Measurements from ENCODE around the gene MYT1. TPM values are rescaled to one million over a fixed set of nuclear protein-coding genes. Genes with fewer than 3 reads are reported as not detected.
"Not testable (repeated sequence)": the region's sequence is repeated elsewhere in the genome, so short reads cannot be mapped to it uniquely, and the experiment has no call there.

Gene MYT1
- 0.20 TPM for total RNA-seq

DNA sequence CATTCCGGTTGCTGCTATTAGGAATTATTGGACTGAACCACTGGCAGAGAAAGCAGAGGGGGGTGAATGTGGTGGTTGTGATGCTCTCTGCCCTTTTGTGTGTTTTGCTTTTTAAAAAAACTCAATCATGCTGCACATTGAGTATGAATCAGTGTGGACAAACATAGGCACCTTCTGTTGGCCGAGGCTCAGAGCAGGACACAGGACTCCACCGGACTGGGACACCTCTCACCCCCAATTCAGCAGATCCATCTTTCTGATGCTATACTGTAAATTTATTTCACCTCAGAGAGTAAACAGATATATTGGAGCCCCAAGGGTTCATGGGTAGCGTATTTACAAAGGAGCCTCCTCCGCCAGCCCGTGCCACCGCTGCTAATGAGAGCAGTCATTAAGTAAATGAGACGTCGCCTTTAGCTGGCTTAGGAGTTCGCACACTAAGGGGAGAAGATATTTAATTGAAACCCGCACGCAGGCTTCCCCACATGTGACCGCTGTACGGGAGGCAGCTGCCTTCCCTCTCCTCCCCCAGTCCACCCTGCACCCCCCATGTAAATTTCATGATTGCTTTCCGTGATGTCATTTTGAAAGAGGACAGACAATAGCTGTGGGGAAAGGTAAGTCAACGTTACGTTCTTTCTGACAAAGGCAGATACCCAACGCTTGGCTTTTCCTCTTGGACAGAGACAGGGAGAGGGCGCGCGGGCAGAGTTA is at the start of gene MYT1:
Gene MYT1, plus strand, starts transcription at position 330 of the 714 bp plus-strand sequence. CDS start 34,410 bp downstream, outside the sequence.
- DNase-seq = no peak

DNA sequence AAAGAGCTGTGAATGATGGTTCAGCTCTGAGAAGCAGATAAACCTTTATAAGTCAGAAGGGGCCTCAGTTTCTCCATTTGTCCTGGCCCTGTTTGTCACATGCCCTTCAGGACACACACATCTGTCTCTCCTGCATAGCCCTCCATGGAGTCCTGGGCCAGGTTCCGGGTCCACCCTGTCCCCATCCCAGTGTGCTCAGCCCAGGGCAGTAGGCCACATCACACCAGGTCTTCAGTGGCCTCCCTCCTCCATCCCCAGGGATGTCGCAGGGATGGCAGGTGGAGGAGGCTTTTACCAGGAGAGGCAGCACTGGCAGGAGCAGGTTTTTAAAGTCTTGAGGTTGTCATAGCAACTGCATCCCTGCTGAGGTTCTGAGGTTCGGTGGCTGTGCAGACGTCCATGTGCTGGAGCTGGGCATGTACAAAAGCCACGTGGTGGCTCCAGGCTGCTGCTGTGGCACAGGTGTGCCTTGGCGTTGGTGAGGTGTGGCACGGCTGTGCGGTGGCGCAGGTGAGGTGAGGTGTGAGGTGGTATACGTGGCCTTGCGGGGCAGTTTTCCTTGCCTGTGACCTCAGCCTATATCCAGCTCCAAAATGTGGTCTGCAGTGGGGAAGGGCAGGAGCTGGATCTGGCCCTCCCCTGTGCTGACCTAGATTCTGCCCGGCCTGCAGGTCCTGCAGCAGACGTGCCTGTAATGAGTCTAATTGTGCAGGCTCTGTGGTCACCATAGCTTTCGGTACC is 48.9 kb upstream of the MYT1 start:
- DNase-seq = no peak

DNA sequence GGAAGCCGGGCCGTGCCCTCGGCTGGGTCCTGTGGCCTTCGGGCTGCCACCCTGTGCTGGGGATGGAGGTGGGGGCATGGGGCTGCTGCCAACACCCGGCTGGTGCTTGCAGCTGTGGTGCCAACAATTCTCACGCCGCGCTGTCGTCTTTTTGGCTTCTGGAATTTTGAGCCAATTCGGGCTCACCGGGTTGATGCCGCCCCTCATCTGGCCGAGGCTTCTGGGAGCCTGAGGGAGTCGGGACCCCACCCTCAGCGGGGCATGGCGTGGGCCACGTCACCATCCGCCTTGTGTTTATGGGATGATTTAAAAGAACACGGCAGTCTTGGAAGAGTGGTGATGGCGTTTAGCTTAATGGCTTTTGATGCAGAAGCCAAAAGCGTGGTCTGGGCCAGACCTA is 48.2 kb upstream of the MYT1 start:
- DNase-seq = no peak

DNA sequence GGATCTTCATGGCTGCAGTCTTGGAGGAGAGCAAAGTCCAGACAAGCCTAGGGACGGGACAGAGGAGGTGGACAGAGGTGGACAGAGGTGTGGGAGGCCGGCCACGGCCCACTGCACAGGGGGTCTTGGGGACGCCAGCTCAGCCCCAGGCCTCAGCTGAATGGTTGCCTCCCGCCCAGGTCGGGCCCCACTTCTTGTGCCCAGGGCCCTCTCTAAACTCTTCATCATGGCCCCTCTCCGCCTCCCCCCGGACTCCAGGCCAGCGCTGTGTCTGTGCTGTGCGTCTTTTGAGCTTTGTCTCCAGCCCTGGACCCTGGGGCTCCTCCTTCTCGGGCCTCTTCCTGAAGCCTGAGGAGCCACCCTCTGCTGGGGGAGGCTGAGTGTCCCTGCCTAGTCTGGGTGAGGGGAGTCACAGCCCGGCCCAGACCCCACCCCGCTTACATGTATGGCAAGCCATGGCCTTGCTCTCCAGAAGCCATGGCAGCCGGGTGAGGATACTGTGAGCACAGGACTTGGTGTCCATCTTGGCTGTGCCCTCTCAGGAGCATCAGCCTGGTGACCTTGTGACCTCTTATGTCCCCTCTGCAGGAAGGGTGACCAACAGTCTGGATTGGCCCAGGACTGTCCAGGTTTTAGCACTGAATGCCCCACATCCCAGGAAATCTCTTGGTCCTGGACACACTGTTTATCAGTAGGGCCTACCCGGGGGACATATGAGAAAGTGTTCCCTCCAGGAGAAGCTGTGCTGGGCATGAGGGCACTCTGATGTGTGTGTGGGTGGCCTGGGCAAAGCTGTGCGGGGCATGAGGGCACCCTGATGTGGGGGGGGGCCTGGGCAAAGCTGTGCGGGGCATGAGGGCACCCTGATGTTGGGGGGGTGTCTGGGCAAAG is 47.5 kb upstream of the MYT1 start:
- no peak for DNase-seq

DNA sequence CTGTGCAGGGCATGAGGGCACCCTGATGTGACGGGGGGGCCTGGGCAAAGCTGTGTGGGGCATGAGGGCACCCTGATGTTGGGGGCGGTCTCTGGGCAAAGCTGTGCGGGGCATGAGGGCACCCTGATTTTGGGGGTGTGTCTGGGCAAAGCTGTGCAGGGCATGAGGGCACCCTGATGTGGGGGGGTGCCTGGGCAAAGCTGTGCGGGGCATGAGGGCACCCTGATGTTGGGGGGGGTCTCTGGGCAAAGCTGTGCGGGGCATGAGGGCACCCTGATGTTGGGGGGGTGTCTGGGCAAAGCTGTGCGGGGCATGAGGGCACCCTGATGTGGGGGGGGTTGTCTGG is 46.8 kb upstream of the MYT1 start:
- not testable (repeated sequence) for DNase-seq

DNA sequence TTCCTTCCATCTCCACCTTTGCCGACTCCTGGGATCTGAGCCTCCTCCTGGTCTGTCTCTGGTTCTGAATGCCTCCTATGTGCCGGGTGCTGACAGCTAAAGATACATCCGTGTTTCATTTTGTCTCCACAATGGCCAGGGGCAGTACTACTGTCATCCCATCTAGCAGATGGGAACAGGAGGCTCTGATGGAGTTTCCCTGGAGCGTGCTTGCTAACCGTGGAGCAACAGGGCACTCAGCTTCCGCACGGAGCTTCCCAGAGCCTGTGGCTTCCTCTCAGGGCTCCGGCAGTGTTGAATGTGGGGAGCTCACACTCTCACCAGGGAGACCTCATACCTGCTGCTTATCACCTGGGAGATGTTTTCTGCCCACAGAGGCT is 45.0 kb upstream of the MYT1 start:
- DNase-seq = no peak

DNA sequence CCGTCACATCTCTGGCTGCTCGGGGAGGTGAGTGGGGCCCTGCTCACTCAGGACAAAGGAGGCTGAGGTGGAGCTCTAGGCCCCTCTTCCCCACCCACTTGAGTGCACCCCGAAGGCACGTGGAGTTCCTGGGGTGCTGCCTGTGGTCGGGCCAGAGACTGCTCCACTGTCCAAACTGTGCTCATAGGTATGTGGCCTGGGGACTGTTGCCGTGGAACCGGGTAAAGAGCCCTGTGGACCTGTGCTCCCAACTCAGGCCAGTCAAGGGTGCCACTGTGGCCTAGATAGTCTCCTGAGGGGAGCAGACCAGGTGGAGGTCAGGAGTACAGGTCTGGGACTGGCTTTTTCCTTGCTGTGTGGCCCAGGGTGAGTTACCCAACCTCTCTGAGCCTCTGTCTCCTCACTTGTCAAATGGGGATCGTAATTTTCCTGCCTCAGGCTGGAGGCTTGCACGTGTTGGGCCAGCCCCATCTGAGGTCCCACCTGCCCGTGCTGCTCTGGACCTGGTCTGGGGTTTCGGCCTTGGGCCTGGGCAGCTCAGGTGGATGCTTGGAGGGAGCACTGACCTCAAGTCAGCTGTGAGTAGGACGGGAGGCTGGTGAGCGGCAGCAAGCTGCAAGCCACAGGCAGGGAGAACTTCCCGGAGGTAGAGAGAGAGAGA is 44.4 kb upstream of the MYT1 start:
- no peak for DNase-seq

DNA sequence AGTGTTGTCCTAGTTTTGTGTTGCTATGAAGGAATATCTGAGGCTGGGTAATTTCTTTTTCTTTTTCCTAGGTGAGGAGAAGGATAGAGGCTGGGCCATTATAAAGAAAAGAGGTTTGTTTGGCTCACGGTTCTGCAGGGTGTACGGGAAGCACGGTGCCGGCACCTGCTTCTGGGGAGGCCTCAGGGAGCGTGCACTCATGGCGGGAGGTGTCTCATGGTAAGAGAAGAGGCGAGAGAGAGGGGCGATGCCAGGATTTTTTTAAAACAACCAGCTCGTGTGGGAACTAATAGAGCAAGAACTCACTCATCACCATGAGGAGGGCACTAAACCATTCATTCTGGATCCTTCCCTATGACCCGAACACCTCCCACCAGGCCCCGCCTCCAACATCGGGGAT is 42.7 kb upstream of the MYT1 start:
- DNase-seq = no peak

DNA sequence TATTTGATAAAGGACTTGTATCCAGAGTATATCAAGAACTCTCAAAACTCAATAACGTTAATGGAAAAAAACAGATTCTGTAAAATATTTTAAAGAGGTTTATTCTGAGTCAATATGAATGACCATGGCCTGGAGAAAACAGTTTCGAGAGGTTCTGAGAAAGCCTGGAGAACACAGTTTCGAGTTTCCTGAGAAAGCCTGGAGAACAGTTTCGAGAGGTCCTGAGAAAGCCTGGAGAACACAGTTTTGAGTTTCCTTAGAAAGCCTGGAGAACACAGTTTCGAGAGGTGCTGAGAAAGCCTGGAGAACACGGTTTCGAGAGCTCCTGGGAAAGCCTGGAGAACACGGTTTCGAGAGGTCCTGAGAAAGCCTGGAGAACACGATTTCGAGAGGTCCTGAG is 41.3 kb upstream of the MYT1 start:
- not testable (repeated sequence) for DNase-seq

DNA sequence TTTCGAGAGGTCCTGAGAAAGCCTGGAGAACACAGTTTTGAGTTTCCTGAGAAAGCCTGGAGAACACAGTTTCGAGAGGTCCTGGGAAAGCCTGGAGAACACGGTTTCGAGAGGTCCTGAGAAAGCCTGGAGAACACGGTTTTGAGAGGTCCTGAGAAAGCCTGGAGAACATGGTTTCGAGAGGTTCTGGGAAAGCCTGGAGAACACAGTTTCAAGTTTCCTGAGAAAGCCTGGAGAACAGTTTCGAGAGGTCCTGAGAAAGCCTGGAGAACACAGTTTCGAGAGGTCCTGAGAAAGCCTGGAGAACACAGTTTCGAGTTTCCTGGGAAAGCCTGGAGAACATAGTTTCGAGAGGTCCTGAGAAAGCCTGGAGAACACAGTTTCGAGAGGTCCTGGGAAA is 40.7 kb upstream of the MYT1 start:
- not testable (repeated sequence) for DNase-seq

DNA sequence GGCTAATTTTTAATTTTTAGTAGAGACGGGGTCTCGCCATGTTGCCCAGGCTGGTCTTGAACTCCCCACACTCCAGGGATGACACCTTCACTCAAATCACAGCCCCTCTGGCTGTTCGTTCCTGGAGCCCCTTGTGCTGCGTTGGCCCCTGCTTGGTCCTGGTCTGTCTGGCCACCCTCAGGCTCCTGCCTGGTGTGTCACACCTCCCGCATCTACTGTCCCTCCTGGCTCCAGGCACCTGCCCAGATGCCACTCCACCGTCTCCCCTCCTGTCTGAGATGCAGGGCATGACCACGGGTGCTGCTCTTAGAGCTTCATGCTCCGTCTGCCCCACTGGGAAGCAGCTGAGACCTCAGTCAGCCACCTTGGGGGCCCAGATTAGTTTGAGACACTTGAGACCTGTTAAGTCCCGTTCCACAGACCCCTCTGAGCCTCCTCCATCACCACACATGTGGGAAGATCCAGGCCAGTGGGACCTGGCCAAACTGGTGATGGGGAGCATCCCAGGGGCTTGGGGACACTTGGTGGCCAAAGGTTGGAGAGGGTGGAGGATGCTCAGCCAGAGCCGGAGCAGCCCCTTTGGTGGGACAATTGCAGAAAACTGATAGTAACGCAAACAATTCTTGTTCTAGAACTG is 35.0 kb upstream of the MYT1 start:
- DNase-seq = no peak

DNA sequence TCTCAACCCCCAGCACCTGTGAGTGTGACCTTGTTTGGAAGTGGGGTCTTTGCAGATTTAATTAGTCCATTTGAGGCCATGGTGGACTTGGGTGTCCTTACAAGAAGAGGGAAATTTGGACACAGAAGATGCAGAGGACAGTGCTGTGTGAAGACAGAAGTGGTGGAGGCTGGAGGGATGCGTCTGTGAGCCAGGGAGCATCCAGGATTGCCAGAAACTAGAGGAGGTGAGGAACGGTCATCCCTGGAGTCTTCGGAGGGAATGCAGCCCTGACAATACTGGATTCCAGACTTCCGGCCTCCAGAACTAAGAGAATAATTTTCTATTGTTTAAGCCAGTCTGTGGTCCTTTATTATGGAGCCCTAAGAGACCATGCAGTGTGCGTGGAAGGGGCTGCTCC is 34.0 kb upstream of the MYT1 start:
- DNase-seq = no peak

DNA sequence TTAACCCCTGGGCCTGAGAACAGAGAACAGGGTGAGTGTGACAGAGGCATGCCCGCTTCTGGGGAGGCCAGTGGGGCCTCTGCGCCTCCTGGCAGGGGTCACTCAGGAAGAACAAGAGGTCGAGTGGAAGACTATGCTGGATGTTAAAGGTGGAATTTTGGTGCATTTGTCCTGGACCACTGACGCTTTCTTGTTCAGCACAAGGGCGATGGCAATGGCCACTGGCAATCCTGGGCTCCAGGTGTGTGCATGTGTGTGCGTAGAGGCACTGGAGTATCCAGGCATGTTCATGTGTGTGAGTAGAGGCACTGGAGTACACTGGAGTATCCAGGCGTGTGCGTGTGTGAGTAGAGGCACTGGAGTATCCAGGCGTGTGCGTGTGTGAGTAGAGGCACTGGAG is 33.4 kb upstream of the MYT1 start:
- no peak for DNase-seq

DNA sequence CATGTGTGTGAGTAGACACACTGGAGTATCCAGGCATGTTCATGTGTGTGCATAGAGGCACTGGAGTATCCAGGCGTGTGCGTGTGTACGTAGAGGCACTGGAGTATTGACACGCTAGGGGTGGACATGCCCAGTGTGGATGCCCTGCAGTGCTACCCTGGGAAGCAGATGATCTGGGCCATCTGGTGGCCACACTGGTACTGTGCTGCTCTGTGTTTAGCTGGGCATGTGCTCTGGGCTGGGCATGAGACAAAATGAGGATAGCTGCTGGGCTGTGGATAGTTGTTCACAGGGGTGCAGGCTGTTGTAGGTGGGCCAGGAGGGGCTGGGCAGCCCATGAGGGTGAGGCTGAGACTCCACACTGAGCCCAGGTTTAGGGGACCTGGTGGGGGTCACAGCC is 32.8 kb upstream of the MYT1 start:
- DNase-seq = no peak

DNA sequence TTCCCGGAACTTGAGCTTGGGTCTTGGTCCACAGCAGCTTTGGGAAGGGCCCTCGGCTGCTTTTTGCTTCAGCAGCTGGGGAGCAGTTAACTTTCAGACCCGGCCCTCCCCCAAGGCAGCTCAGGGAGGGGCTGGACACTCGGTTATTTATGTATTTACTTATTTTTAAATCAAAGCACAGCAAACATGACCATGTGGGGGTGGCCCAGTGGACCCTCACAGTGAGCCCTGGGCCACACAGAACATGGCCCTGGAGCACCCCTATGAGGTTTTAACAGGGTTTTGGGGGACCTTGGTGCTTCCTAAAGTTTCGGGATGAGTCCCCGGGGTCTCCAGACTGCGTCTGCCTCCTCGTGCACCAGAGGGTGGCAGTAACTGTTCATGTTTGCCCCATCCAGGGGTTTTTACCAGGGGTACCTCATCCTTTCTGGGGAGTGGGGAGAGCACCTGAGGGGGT is 30.3 kb upstream of the MYT1 start:
- no peak for DNase-seq

DNA sequence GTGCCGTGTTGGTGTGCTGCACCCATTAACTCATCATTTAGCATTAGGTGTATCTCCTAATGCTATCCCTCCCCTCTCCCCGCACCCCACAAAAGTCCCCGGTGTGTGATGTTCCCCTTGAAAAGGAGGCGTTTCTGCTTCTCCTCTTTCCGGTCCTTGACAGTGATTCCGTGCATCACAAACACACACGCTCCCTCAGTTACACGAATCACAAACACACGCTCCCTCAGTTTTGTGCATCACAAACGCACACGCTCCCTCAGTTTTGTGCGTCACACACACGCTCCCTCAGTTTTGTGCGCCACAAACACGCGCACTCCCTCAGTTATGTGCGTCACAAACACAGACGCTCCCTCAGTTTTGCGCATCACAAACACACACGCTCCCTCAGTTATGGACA is 29.5 kb upstream of the MYT1 start:
- not testable (repeated sequence) for DNase-seq

DNA sequence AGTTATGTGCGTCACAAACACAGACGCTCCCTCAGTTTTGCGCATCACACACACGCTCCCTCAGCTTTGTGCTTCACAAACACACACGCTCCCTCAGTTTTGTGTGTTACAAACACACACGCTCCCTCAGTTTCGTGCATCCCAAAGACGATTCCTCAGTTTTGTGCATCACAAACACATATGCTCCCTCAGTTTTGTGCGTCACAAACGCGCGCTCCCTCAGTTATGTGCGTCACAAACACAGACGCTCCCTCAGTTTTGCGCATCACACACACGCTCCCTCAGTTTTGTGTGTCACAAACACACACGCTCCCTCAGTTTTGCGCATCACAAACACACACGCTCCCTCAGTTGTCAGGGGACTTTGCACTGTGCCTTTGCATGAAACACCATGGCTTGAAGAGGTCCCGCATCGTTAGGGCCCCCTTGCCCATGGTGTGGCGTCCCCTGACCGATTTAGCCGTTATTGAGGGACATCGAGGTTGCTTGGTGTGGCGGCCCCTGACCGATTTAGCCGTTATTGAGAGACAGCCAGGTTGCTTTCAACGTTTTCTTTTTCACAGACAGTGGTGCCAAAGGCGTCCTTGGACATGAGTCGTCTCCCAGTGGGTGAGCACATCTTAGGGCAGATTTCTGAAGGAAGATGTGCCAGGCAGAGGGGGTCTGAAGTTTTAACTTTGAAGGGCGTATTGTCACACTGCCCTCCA is 28.1 kb upstream of the MYT1 start:
- DNase-seq = no peak

DNA sequence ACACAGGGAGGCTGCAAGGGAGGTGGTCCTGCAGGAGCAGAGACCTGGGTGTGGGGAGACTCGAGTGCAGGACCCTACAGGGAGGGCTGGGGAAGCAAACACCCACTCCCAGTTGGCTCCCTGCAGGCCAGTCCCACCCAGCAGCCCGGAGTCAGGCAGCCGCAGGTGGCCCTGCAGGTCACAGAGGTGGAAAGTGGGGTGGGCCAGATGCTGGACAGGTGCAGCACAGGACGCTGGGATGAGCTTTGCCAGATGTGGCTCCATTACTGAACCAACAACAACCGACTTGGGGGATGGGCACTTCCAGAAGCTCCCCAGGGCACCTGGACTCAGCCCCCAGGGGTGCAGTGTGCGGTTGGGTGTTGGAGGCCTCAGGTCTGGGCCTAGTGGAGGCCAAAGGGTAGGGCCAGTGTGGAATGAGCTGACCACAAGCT is 26.6 kb upstream of the MYT1 start:
- no peak for DNase-seq

DNA sequence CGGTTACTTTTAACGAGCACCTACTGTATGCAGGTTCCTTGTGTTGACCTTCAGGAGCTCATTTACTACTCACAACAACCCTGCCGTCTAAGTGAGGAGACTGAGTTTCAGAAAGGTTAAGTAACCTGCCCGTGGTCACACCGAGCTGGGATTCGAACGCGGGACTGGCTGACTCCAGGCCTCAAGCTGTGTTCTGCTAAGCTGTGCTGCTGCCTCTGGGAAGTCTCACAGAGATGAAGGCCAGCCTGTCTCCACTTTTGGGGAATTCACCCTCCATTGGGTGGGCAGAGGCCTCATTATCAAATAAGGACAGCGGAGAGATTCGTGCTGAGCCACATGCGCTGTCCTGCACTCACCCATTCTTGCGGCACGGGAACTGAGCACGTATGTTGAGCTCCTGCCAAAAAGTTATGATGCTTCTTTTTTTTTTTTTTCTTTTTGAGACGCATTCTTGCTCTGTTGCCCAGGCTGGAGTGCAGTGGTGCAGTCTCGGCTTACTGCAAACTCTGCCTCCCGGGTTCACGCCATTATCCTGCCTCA is 25.9 kb upstream of the MYT1 start:
- no peak for DNase-seq

DNA sequence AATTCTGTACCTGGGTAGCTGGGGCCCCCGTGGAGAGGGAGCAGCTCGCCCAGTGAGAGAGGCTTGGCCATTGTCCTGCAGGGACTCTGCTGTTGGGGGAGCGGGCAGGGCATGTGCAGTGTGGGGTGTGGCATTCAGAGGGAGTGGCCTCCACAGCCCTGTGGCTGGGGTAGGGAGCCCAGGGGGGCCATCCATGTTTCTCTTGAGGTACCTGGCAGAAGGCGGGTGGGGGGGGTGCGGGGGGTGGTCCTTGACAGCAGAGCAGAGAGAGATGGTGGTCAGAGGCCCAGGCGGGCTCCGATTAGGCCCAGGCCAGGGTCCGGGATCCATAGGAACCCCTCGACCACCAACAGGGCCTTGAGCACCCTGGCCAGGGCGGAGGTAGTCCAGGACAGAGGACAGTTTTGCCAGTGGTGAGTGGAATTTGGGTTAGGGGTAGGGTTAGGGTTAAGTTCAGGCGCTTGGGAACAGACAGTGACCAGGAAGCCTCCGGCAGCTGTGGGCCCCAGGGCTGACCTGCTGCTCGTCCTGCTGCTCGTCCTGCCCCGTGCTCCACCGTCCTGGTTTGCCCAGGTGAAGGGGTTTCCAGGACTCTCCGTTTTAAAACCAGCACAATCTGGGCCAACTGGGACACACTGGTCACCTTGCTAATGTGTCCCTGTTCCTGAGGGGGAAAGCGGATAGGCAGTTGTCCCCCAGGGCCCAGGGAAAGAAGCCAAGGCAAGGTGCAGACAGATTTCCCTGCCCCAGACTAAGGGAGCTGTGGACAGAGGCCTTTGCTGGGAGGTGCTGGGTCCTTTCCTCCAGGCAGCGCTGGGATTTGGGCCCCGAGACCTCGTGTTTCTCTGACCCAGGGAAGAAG is 24.8 kb upstream of the MYT1 start:
- DNase-seq = no peak

Measured in skin of body (tissue), 2 donors.